ENCODE results near the gene SHTN1.

The SHTN1 gene

DNA sequence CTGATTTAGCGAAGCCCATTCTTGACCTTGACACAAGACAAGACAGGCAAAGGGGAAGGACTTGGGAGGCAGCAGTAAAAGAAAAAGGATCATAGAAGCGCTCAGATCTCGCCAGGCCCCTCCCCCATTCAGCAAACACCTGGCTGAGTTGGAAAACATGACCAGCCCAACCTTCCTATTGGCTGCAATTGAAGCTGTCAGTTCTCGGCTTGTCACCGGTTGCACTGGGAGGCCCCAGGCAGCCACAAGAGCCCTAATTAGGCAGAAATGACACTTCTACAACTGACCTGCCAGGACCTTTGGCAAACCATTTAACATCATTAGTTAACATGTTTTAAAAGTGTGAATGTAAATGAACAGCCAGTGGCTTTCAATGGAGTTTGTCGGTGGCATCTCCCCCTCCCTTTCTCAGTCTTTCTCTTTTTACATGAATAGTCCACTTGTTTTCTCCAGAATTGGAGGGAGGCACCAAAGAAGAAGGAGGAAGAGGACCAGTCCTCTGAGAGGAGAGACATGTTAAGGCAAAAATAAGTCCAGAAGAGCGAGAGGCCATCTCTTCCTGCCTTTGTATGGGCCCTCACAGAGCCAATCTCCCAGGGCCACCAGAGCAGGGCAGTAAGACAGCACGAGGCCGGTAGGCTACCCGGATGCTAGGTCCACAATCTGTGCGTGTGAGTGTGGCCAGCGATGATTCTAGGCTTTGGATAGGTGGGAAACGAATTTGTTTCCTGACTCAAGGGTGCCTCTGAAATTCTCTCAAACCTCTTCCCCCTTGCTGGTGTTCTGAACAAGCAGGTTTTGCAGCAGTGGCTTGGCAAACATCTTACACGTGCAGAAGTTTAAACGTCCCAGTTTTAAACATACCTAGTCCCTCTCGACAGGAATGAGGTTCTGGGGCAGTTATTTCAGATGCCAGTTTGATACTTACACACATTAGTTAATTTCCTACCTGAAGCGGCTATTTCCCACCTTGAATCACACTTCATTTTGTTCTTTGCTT is 170.7 kb downstream of the SHTN1 start:
- no peak for DNase-seq (ENCODE audit: low spot score)

DNA sequence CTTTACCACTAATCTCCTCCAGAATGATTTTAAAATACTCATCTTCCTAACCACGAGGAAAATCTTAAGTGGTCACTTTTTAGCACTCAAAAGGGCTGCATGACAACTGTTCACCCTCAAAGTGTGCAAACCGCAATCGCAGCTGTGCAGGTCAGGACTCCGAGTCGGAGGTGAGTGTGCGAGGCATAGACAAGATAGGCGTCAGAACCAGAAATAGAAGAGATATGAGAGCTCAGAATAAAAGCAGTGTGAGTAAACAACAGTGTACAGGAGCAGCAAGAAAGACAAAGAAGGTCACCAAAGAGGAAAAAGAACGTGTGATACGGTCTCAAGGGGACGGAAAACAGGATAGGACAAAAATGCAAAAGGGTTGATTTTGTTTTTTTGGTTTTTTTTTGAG is 173.2 kb downstream of the SHTN1 start:
- no peak for DNase-seq (ENCODE audit: low spot score)
